H9 (cell line): Measurements from ENCODE around the gene NSL1. TPM values are rescaled to one million over a fixed set of nuclear protein-coding genes. Genes with fewer than 3 reads are reported as not detected.

Experiments used
- DNase-seq: peaks from one replicate; pipeline ENCODE4 v3.0.0-alpha.2; 2017
- H2AFZ ChIP-seq: one replicate; pipeline ENCODE4 v1.6.1; 2013; ENCODE audit warnings: mild to moderate bottlenecking, low read length, control low read depth, moderate library complexity
- H2AK5ac ChIP-seq: 2 replicates; pipeline ENCODE4 v1.6.1; 2013; ENCODE audit warnings: low read length, control low read depth, mixed read lengths; ENCODE audit not compliant: insufficient read length
- H2BK120ac ChIP-seq: one replicate; pipeline ENCODE4 v1.6.1; 2013; ENCODE audit warnings: low read depth, mild to moderate bottlenecking, low read length, control low read depth, inconsistent platforms; ENCODE audit not compliant: poor library complexity, severe bottlenecking
- H2BK12ac ChIP-seq: 2 replicates; pipeline ENCODE4 v1.6.1; 2013; ENCODE audit warnings: low read length, control low read depth, mixed read lengths, low read depth; ENCODE audit not compliant: insufficient read length
- H2BK15ac ChIP-seq: 2 replicates; pipeline ENCODE4 v1.6.1; 2013; ENCODE audit warnings: low read depth, low read length, control low read depth
- H2BK20ac ChIP-seq: one replicate; pipeline ENCODE4 v1.6.1; 2013; ENCODE audit warnings: low read depth, mild to moderate bottlenecking, low read length, control low read depth, inconsistent platforms; ENCODE audit not compliant: poor library complexity, severe bottlenecking
- H2BK5ac ChIP-seq: 2 replicates; pipeline ENCODE4 v1.6.1; 2013; ENCODE audit warnings: low read length, control low read depth, mixed read lengths; ENCODE audit not compliant: insufficient read length
- H3K14ac ChIP-seq: 2 replicates; pipeline ENCODE4 v1.6.1; 2013; ENCODE audit warnings: low read length, control low read depth; ENCODE audit not compliant: insufficient read depth
- H3K18ac ChIP-seq: 2 replicates; pipeline ENCODE4 v1.6.1; 2013; ENCODE audit warnings: low read depth, mild to moderate bottlenecking, mixed read lengths, low read length, control low read depth; ENCODE audit not compliant: insufficient read length
- H3K23ac ChIP-seq: 2 replicates; pipeline ENCODE4 v1.6.1; 2013; ENCODE audit warnings: low read length, control low read depth, mixed read lengths, low read depth; ENCODE audit not compliant: insufficient read length
- H3K23me2 ChIP-seq: 2 replicates; pipeline ENCODE4 v1.6.1; 2013; ENCODE audit warnings: low read depth, mild to moderate bottlenecking, mixed read lengths, low read length, control low read depth; ENCODE audit not compliant: insufficient read length, poor library complexity, severe bottlenecking
- H3K27ac ChIP-seq: 2 replicates; pipeline ENCODE4 v1.5.1; 2013; ENCODE audit warnings: low read length, control low read depth, mixed read lengths, low read depth; ENCODE audit not compliant: insufficient read length
- H3K27me3 ChIP-seq: 2 replicates; pipeline ENCODE4 v1.6.1; 2013; ENCODE audit warnings: low read length, control low read depth, inconsistent platforms; ENCODE audit not compliant: insufficient read depth
- H3K4ac ChIP-seq: 2 replicates; pipeline ENCODE4 v1.6.1; 2013; ENCODE audit warnings: low read depth, mild to moderate bottlenecking, control low read depth, inconsistent platforms, low read length, moderate library complexity
- H3K4me1 ChIP-seq: 2 replicates; pipeline ENCODE4 v1.6.1; 2013; ENCODE audit warnings: low read length, control low read depth, inconsistent platforms; ENCODE audit not compliant: insufficient read depth
- H3K4me2 ChIP-seq: 2 replicates; pipeline ENCODE4 v1.6.1; 2013; ENCODE audit warnings: low read length, control low read depth, mixed read lengths; ENCODE audit not compliant: insufficient read length, insufficient read depth
- H3K56ac ChIP-seq: 2 replicates; pipeline ENCODE4 v1.6.1; 2013; ENCODE audit warnings: low read depth, mild to moderate bottlenecking, mixed read lengths, low read length, control low read depth; ENCODE audit not compliant: insufficient read length
- H3K79me1 ChIP-seq: 2 replicates; pipeline ENCODE4 v1.6.1; 2013; ENCODE audit warnings: low read depth, mild to moderate bottlenecking, moderate library complexity, low read length, control low read depth, inconsistent platforms; ENCODE audit not compliant: insufficient read depth, poor library complexity, severe bottlenecking
- H3K79me2 ChIP-seq: 2 replicates; pipeline ENCODE4 v1.6.1; 2013; ENCODE audit warnings: low read length, control low read depth, inconsistent platforms; ENCODE audit not compliant: insufficient read depth
- H3K9ac ChIP-seq: 2 replicates; pipeline ENCODE4 v1.6.1; 2013; ENCODE audit warnings: low read length, control low read depth, mixed read lengths; ENCODE audit not compliant: insufficient read length; ENCODE audit errors: extremely low read depth
- H3K9me3 ChIP-seq: one replicate; pipeline ENCODE4 v1.6.1; 2013; ENCODE audit warnings: low read depth, low read length, inconsistent platforms; ENCODE audit not compliant: control insufficient read depth
- H3T11ph ChIP-seq: one replicate; pipeline ENCODE4 v1.6.1; 2013; ENCODE audit warnings: mild to moderate bottlenecking, low read length, control low read depth, inconsistent platforms
- H4K20me1 ChIP-seq: one replicate; pipeline ENCODE4 v1.6.1; 2013; ENCODE audit not compliant: control insufficient read depth, insufficient read length, insufficient read depth
- H4K5ac ChIP-seq: 2 replicates; pipeline ENCODE4 v1.6.1; 2013; ENCODE audit warnings: low read depth, mild to moderate bottlenecking, mixed read lengths, low read length, control low read depth; ENCODE audit not compliant: insufficient read length
- H4K8ac ChIP-seq: replicated peaks from 2 replicates; pipeline ENCODE4 v1.6.1; 2013; ENCODE audit warnings: low read length, control low read depth, mixed read lengths, low read depth; ENCODE audit not compliant: insufficient read length
- H4K91ac ChIP-seq: 2 replicates; pipeline ENCODE4 v1.6.1; 2013; ENCODE audit warnings: low read depth, mild to moderate bottlenecking, moderate library complexity, mixed read lengths, low read length, control low read depth; ENCODE audit not compliant: insufficient read length
- H3K27ac Mint-ChIP-seq, 3 experiments: 2 replicates in 2 of 3; 3 replicates in 1 of 3; pipeline ENCODE4 v1.8.0; 2020 to 2021; ENCODE audit warnings: mixed read lengths in 3 of 3, mild to moderate bottlenecking in 1 of 3, moderate library complexity in 1 of 3
- H3K27me3 Mint-ChIP-seq: 2 replicates; pipeline ENCODE4 v1.8.0; 2021; ENCODE audit warnings: low read depth, mild to moderate bottlenecking, moderate library complexity, mixed read lengths
- H3K36me3 Mint-ChIP-seq, 3 experiments: 2 replicates in 2 of 3; 3 replicates in 1 of 3; pipeline ENCODE4 v1.8.0; 2020 to 2021; ENCODE audit warnings: low read depth in 3 of 3, mixed read lengths in 3 of 3; ENCODE audit not compliant: insufficient read depth in 1 of 3
- H3K4me1 Mint-ChIP-seq, 2 experiments: 2 replicates each; pipeline ENCODE4 v1.8.0; 2020; ENCODE audit warnings: mixed read lengths in 2 of 2
- H3K4me3 Mint-ChIP-seq, 2 experiments: 2 replicates in 1 of 2; 3 replicates in 1 of 2; pipeline ENCODE4 v1.8.0; 2020 to 2021; ENCODE audit warnings: mild to moderate bottlenecking in 2 of 2, mixed read lengths in 2 of 2, moderate library complexity in 1 of 2
- H3K9me3 Mint-ChIP-seq, 2 experiments: 2 replicates in 1 of 2; 3 replicates in 1 of 2; pipeline ENCODE4 v1.8.0; 2020; ENCODE audit warnings: mild to moderate bottlenecking in 2 of 2, mixed read lengths in 2 of 2, moderate library complexity in 1 of 2
- WGBS: extraction: QIAGEN DNeasy Blood & Tissue Kit; methylation state at CpG from one replicate; pipeline ENCODE4 v1.1.7; 2013; ENCODE audit warnings: missing lambda C conversion rate, low lambda C conversion rate, mixed read lengths; ENCODE audit not compliant: insufficient read length; ENCODE audit errors: extremely low coverage; 5-methylcytosine and 5-hydroxymethylcytosine counted together
- total RNA-seq: library from RNA; stranded (reverse); gene quantifications from 2 replicates; pipeline ENCODE4 v1.2.1, GENCODE V29; 2021
- TF ChIP-seq, protein P1 (sequence below): fragments of 200-600 bp; sonication (generic); conservative IDR thresholded peaks from 3 replicates; pipeline ENCODE4 v1.8.0; 2021; ENCODE audit warnings: antibody characterized with exemption, mild to moderate bottlenecking

Gene NSL1
- total RNA-seq, 1 experiment from 2014 or later: 49.3 TPM

DNA sequence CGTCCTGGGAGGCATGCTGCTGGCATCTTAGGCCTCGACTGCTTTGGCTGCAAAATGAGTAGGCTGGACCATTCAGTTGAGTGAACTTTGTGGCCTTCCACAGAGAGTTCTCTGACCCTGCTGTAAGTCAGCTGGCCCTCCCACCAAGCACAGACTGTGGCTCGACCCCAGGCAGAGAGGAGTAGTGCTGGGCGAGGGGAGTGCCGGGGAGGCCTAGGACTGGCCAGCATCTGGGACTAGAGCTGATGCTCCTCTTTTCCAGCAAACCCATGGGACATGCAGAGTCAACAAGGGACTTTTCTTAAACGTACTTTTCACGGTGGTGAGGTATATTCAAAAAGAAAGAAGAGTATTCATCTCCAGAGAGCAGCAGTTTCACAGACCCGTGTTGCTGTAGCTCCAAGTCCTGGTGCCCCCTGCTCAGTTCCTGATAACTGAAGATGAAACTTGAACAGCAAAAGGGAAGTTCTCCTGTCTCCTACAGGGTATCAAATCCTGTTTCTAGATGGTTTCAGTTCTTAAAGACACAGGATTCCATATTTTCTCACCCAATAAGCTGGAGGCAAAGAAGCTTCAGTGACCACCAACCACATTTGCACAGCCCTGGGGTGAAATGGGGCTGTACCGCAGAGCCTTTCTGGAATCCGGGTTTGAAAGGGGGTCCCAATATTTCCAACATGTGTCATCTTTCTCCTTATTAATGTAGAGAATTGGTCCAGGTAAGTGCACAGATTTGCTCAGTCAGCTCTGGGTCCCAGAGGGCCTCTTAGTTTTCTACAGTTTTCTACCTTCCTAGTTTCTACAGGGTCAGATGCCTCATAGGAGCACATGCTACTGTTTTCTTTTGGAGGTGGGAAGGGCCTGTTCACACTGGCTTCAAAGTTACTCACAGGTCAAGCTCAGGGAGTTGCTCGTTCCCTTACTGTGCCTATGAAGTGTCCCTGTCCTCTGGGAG lies 112.8 kb downstream of the NSL1 start:
- Mint-ChIP-seq H3K36me3 (no peaks in the 10 kb centered on the region), H3K27me3 (peaks cover 6% of the 10 kb centered on the region), H3K4me3 (no peak overlapping the region), H3K27ac (peak overlapping the region in 1 of 3 experiments; percentile 59; a peak in 1 of 7 replicates), H3K9me3 (no peaks in the 10 kb centered on the region; a peak in 1 of 5 replicates), H3K4me1 (peaks cover 8 to 14% of the 10 kb centered on the region in 2 experiments; a peak in 3 of 4 replicates)
- Histone ChIP-seq H3K18ac (no peak overlapping the region), H3K14ac (no peak overlapping the region), H3K9ac (no peak overlapping the region), H2BK5ac (no peak overlapping the region), H2BK15ac (no peak overlapping the region), H3K56ac (no peak overlapping the region), H3K4me1 (peaks cover 3% of the 10 kb centered on the region), H3K23me2 (no peaks in the 10 kb centered on the region), H3K79me1 (no peaks in the 10 kb centered on the region), H2AFZ (no peak overlapping the region), H3K79me2 (no peaks in the 10 kb centered on the region), H3K4me2 (no peak overlapping the region), H3T11ph (no peak overlapping the region), H4K5ac (no peak overlapping the region), H3K23ac (no peak overlapping the region), H3K27ac (no peak overlapping the region), H2BK12ac (no peak overlapping the region), H3K9me3 (no peaks in the 10 kb centered on the region), H2BK20ac (no peak overlapping the region), H3K27me3 (no peaks in the 10 kb centered on the region), H3K4ac (no peak overlapping the region), H4K20me1 (no peaks in the 10 kb centered on the region), H4K8ac (no peak overlapping the region), H2BK120ac (no peak overlapping the region), H2AK5ac (no peak overlapping the region), H4K91ac (no peak overlapping the region)
- TF ChIP-seq, protein P1, sequence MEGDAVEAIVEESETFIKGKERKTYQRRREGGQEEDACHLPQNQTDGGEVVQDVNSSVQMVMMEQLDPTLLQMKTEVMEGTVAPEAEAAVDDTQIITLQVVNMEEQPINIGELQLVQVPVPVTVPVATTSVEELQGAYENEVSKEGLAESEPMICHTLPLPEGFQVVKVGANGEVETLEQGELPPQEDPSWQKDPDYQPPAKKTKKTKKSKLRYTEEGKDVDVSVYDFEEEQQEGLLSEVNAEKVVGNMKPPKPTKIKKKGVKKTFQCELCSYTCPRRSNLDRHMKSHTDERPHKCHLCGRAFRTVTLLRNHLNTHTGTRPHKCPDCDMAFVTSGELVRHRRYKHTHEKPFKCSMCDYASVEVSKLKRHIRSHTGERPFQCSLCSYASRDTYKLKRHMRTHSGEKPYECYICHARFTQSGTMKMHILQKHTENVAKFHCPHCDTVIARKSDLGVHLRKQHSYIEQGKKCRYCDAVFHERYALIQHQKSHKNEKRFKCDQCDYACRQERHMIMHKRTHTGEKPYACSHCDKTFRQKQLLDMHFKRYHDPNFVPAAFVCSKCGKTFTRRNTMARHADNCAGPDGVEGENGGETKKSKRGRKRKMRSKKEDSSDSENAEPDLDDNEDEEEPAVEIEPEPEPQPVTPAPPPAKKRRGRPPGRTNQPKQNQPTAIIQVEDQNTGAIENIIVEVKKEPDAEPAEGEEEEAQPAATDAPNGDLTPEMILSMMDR: no peak
- peak; percentile 5 for DNase-seq
- WGBS: no CpG with 5 or more reads among the region's 11 CpGs
